B cell (primary cell): ENCODE results near the gene TEX51. TPM values are rescaled to one million over a fixed set of nuclear protein-coding genes. Genes with fewer than 3 reads are reported as not detected.

ENCODE experiments used
- ATAC-seq: fragments of 200-7000 bp; cut with Tn5 transposase; one replicate; pipeline ENCODE4 v1.10.0; 2021; ENCODE audit warnings: low read depth, mild to moderate bottlenecking, moderate number of reproducible peaks, moderate library complexity
- CTCF ChIA-PET: fragments of 350-600 bp; sonication (Branson Sonifier 250); formaldehyde crosslinking; loops from one replicate; lab custom pipeline; 2021; ENCODE audit warnings: antibody characterized with exemption, inconsistent platforms; lab: Charles Lee
- POLR2A ChIA-PET: fragments of 350-600 bp; sonication (Branson Sonifier 250); formaldehyde crosslinking; loops from one replicate; lab custom pipeline; 2021; ENCODE audit warnings: antibody characterized with exemption; lab: Charles Lee
- DNase-seq: peaks from one replicate; pipeline ENCODE4 v3.0.0; 2013
- H2AFZ ChIP-seq: 2 replicates; pipeline ENCODE4 v1.6.1; 2012; ENCODE audit warnings: mild to moderate bottlenecking, low read depth, low read length; ENCODE audit not compliant: insufficient read depth, poor library complexity, severe bottlenecking
- H3K27ac ChIP-seq, 2 donors: 1 replicate in 1 of 2; 2 replicates in 1 of 2; pipeline ENCODE4 v1.5.1; 2012 to 2013; ENCODE audit warnings: low read length in 2 of 2, mild to moderate bottlenecking in 2 of 2, moderate library complexity in 1 of 2
- H3K27me3 ChIP-seq, 4 experiments: fragments of 200-600 bp in 1 of 4; sonication (generic) in 1 of 4; replicated peaks in 1 of 4; 1 replicate in 2 of 4; 2 replicates in 2 of 4; pipeline versions ENCODE4 v1.6.1 to v1.7.0; 2013 to 2016; ENCODE audit warnings: low read length in 3 of 4, mild to moderate bottlenecking in 2 of 4, mixed read lengths in 1 of 4, moderate library complexity in 1 of 4; ENCODE audit not compliant: insufficient read depth in 4 of 4, control insufficient read depth in 3 of 4; ENCODE audit errors: control extremely low read depth in 1 of 4
- H3K36me3 ChIP-seq, 2 experiments: replicated peaks in 1 of 2; 1 replicate in 1 of 2; 2 replicates in 1 of 2; pipeline versions ENCODE4 v1.6.1 to v1.7.1; 2013; ENCODE audit warnings: low read length in 1 of 2; ENCODE audit not compliant: insufficient read depth in 2 of 2, control insufficient read depth in 1 of 2; ENCODE audit errors: control extremely low read depth in 1 of 2, extremely low read depth in 1 of 2
- H3K4me1 ChIP-seq, 2 donors: fragments of 200-600 bp in 1 of 2; sonication (generic) in 1 of 2; 1 replicate in 1 of 2; 2 replicates in 1 of 2; pipeline versions ENCODE4 v1.5.1 to v1.6.1; 2013 to 2017; ENCODE audit warnings: low read length in 2 of 2; ENCODE audit not compliant: control insufficient read depth in 2 of 2, insufficient read depth in 2 of 2
- H3K4me2 ChIP-seq: replicated peaks from 2 replicates; pipeline ENCODE3; 2012; ENCODE audit warnings: mild to moderate bottlenecking, low read depth, low read length; ENCODE audit not compliant: poor library complexity, severe bottlenecking
- H3K4me3 ChIP-seq, 5 experiments: fragments of 200-600 bp in 1 of 5; sonication (generic) in 1 of 5; 1 replicate in 3 of 5; 2 replicates in 2 of 5; pipeline versions ENCODE4 v1.5.1 to v1.7.0; 2011 to 2016; ENCODE audit warnings: low read length in 4 of 5, mild to moderate bottlenecking in 4 of 5, low read depth in 2 of 5, control low read depth in 1 of 5, moderate library complexity in 1 of 5; ENCODE audit not compliant: insufficient read depth in 1 of 5; ENCODE audit errors: control extremely low read depth in 1 of 5, extremely low read depth in 1 of 5
- H3K79me2 ChIP-seq: fragments of 200-600 bp; sonication (generic); one replicate; pipeline ENCODE4 v1.6.0; 2016; ENCODE audit warnings: low read length; ENCODE audit not compliant: control insufficient read depth, insufficient read depth
- H3K9ac ChIP-seq: fragments of 200-600 bp; sonication (generic); 2 replicates; pipeline ENCODE4 v1.6.1; 2017; ENCODE audit warnings: mild to moderate bottlenecking, low read length, moderate library complexity
- H3K9me3 ChIP-seq, 3 donors: one replicate each; pipeline versions ENCODE4 v1.6.1 to v1.7.1; 2013; ENCODE audit warnings: low read length in 2 of 3; ENCODE audit not compliant: control insufficient read depth in 2 of 3, insufficient read depth in 1 of 3; ENCODE audit errors: control extremely low read depth in 1 of 3
- H4K20me1 ChIP-seq: 2 replicates; pipeline ENCODE4 v1.6.0; 2012; ENCODE audit warnings: mild to moderate bottlenecking, low read length; ENCODE audit not compliant: insufficient read depth, control insufficient read depth, poor library complexity, severe bottlenecking
- H3K27ac Mint-ChIP-seq: one replicate; pipeline ENCODE4 v1.8.0; 2021; ENCODE audit warnings: mixed read lengths
- H3K27me3 Mint-ChIP-seq: one replicate; pipeline ENCODE4 v1.8.0; 2021; ENCODE audit warnings: mixed read lengths
- H3K4me1 Mint-ChIP-seq: one replicate; pipeline ENCODE4 v1.8.0; 2021; ENCODE audit warnings: mixed read lengths
- H3K4me3 Mint-ChIP-seq: one replicate; pipeline ENCODE4 v1.8.0; 2021; ENCODE audit warnings: mixed read lengths
- H3K9me3 Mint-ChIP-seq: one replicate; pipeline ENCODE4 v1.8.0; 2022; ENCODE audit warnings: mixed read lengths; ENCODE audit not compliant: insufficient read depth
- CTCF ChIP-seq: fragments of 200-600 bp; IDR thresholded peaks from one replicate; pipeline ENCODE4 v1.8.0; 2022; ENCODE audit warnings: antibody characterized with exemption, mild to moderate bottlenecking
- EZH2 ChIP-seq: IDR thresholded peaks from 2 replicates; pipeline ENCODE4 v1.6.1; 2012; ENCODE audit warnings: borderline replicate concordance, low read depth, mild to moderate bottlenecking, moderate library complexity, low read length; ENCODE audit not compliant: insufficient read depth, poor library complexity, severe bottlenecking
- WGBS: methylation state at CpG from one replicate; pipeline ENCODE4 v1.1.5; 2013; ENCODE audit warnings: missing lambda C conversion rate; ENCODE audit not compliant: insufficient coverage; 5-methylcytosine and 5-hydroxymethylcytosine counted together
- intact Hi-C: fragments of 100-400 bp; cut with micrococcal nuclease; formaldehyde crosslinking; loops from one replicate; pipeline ENCODE4 v1.10.0; 2022
- polyA plus RNA-seq: library from polyadenylated mRNA; depleted of rRNA; stranded (reverse); fragments of >200 nt; gene quantifications from 2 replicates; pipeline ENCODE4 v1.2.3, GENCODE V29; 2012
- total RNA-seq, 2 donors: library from RNA; stranded (reverse); fragments of 120-200 nt in 1 of 2; gene quantifications; 1 replicate in 1 of 2; 2 replicates in 1 of 2; pipeline versions ENCODE4 v1.2.3 to v1.2.4, GENCODE V29; 2013 to 2022

The TEX51 gene
- total and polyA plus RNA-seq, 2 donors (not counting 1 experiment from before 2014, with no cell fraction given): not detected

GRCh38 chr2:126921066-126921465 lies 22.4 kb downstream of the TEX51 start:
- Histone ChIP-seq H3K36me3 (no peaks in the 10 kb centered on the region), H3K4me1 (no peaks in the 10 kb centered on the region), H3K27me3 (no peaks in the 10 kb centered on the region), H4K20me1 (no peaks in the 10 kb centered on the region), H3K9ac (no peak overlapping the region), H3K9me3 (peaks cover 0 to 2% (median 1%) of the 10 kb centered on the region in 3 donors), H3K27ac (no peak overlapping the region), H3K4me3 (no peak overlapping the region), H3K4me2 (no peak overlapping the region), H3K79me2 (no peaks in the 10 kb centered on the region), H2AFZ (no peak overlapping the region)
- 50% methylated on average over 1 of the region's 1 CpG for WGBS
- ATAC-seq: no peak
- POLR2A ChIA-PET: no interaction called here
- CTCF ChIA-PET: no interaction called here
- Mint-ChIP-seq H3K9me3 (peaks cover 5% of the 10 kb centered on the region), H3K4me1 (no peaks in the 10 kb centered on the region), H3K27ac (no peak overlapping the region), H3K27me3 (peaks cover 12% of the 10 kb centered on the region), H3K4me3 (no peak overlapping the region)
- no peak for TF ChIP-seq EZH2
- no peak for DNase-seq
- intact Hi-C loops: no loop called here

GRCh38 chr2:126930970-126931590 lies 32.4 kb downstream of the TEX51 start:
- Histone ChIP-seq H2AFZ (no peak overlapping the region), H3K4me1 (peaks cover 1 to 4% of the 10 kb centered on the region in 2 donors), H4K20me1 (no peaks in the 10 kb centered on the region), H3K9ac (no peak overlapping the region), H3K27ac (no peak overlapping the region), H3K36me3 (no peaks in the 10 kb centered on the region), H3K4me2 (no peak overlapping the region), H3K79me2 (no peaks in the 10 kb centered on the region), H3K4me3 (no peak overlapping the region), H3K9me3 (peaks cover 0 to 28% (median 0%) of the 10 kb centered on the region in 3 donors), H3K27me3 (peaks cover 0 to 13% (median 0%) of the 10 kb centered on the region in 4 experiments)
- WGBS: 85% methylated on average over 5 of the region's 5 CpGs
- CTCF ChIA-PET: no interaction called here
- POLR2A ChIA-PET: no interaction called here
- H3K27me3 Mint-ChIP-seq: peaks cover 13% of the 10 kb centered on the region
- intact Hi-C loops: no loop called here
- peaks cover 7% of the 10 kb centered on the region for H3K9me3 Mint-ChIP-seq
- ATAC-seq: no peak
- TF ChIP-seq EZH2 (no peak), CTCF (no peak)
- DNase-seq: no peak
- no peak overlapping the region for H3K4me3 Mint-ChIP-seq
- peaks cover 6% of the 10 kb centered on the region for H3K4me1 Mint-ChIP-seq
- no peak overlapping the region for H3K27ac Mint-ChIP-seq
